ENCODE data around the gene ICAM5.

DNA sequence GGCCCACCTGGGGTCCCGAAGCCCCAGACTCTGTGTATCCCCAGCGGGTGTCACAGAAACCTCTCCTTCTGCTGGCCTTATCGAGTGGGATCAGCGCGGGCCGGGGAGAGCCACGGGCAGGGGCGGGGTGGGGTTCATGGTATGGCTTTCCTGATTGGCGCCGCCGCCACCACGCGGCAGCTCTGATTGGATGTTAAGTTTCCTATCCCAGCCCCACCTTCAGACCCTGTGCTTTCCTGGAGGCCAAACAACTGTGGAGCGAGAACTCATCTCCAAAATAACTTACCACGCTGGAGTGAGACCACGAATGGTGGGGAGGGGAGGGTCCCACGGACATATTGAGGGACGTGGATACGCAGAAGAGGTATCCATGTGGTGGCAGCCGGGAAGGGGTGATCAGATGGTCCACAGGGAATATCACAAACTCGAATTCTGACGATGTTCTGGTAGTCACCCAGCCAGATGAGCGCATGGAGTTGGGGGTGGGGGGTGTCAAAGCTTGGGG, 1.0 kb upstream of the ICAM5 start:
- no peak for TF ChIP-seq POLR2A (IDR thresholded peaks at IDR 0.05)
- TF ChIP-seq, protein P1, sequence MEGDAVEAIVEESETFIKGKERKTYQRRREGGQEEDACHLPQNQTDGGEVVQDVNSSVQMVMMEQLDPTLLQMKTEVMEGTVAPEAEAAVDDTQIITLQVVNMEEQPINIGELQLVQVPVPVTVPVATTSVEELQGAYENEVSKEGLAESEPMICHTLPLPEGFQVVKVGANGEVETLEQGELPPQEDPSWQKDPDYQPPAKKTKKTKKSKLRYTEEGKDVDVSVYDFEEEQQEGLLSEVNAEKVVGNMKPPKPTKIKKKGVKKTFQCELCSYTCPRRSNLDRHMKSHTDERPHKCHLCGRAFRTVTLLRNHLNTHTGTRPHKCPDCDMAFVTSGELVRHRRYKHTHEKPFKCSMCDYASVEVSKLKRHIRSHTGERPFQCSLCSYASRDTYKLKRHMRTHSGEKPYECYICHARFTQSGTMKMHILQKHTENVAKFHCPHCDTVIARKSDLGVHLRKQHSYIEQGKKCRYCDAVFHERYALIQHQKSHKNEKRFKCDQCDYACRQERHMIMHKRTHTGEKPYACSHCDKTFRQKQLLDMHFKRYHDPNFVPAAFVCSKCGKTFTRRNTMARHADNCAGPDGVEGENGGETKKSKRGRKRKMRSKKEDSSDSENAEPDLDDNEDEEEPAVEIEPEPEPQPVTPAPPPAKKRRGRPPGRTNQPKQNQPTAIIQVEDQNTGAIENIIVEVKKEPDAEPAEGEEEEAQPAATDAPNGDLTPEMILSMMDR (IDR thresholded peaks at IDR 0.05): no peak

All from esophagus squamous epithelium (tissue), 4 donors.